A549 (cell line): ENCODE measurements around the gene PRSS12. TPM values are rescaled to one million over a fixed set of nuclear protein-coding genes. Genes with fewer than 3 reads are reported as not detected.

ENCODE experiments used
- ATAC-seq, 2 experiments: fragments of 200-7000 bp in 1 of 2; fragments of >200 bp in 1 of 2; cut with Nextera tagmentation in 1 of 2; cut with Tn5 transposase in 1 of 2; 3 replicates each; pipeline versions ENCODE4 v1.8.0 to v1.9.1; 2018 to 2020; ENCODE audit warnings: mild to moderate bottlenecking in 1 of 2, moderate library complexity in 1 of 2
- CTCF ChIA-PET: fragments of 300-600 bp; sonication (Branson Sonifier 250); formaldehyde crosslinking; extraction: SDS; loops from one replicate; lab custom pipeline; 2021; ENCODE audit warnings: antibody characterized with exemption, inconsistent platforms; lab: Yijun Ruan, JAX
- POLR2A ChIA-PET: fragments of 350-600 bp; formaldehyde crosslinking; extraction: SDS; loops from one replicate; lab custom pipeline; 2021; ENCODE audit warnings: antibody characterized with exemption, inconsistent platforms; lab: Yijun Ruan, JAX
- DNase-seq, 2 experiments: peaks; one replicate each; pipeline versions ENCODE4 v3.0.0 to v3.0.0-alpha.2; 2011 to 2016; ENCODE audit warnings: low read depth in 1 of 2, low spot score in 1 of 2
- FAIRE-seq: peaks from 2 replicates; lab custom pipeline; 2011; peaks lifted over from hg19 to GRCh38; lab: Jason Lieb, UNC
- H3K27ac ChIP-seq, 2 experiments: fragments of >200 bp; sonication (Bioruptor Twin); formaldehyde crosslinking; 3 replicates each; pipeline ENCODE4 v1.5.1; 2016 to 2017
- H3K4me1 ChIP-seq: fragments of >200 bp; sonication (Bioruptor Twin); formaldehyde crosslinking; 3 replicates; pipeline ENCODE4 v1.6.1; 2016
- H3K4me2 ChIP-seq: fragments of >200 bp; sonication (Bioruptor Twin); formaldehyde crosslinking; 3 replicates; pipeline ENCODE4 v1.6.1; 2016
- H3K4me3 ChIP-seq: fragments of >200 bp; sonication (Bioruptor Twin); formaldehyde crosslinking; 3 replicates; pipeline ENCODE4 v1.5.1; 2016
- H3K9me3 ChIP-seq: fragments of >200 bp; sonication (Bioruptor Twin); formaldehyde crosslinking; 3 replicates; pipeline ENCODE4 v1.6.1; 2016
- BHLHE40 ChIP-seq: IDR thresholded peaks from 2 replicates; pipeline ENCODE4 v1.6.1; 2012; ENCODE audit warnings: low read depth, low read length, inconsistent platforms
- CBX2 ChIP-seq: fragments of 200-600 bp; sonication (generic); IDR thresholded peaks from 2 replicates; pipeline ENCODE4 v1.6.1; 2016; ENCODE audit warnings: low read depth, mild to moderate bottlenecking, borderline replicate concordance
- CBX8 ChIP-seq: fragments of 200-600 bp; sonication (generic); IDR thresholded peaks from 2 replicates; pipeline ENCODE4 v1.6.1; 2016
- CEBPB ChIP-seq, 2 experiments: fragments of >200 bp in 1 of 2; sonication (Bioruptor Twin) in 1 of 2; formaldehyde crosslinking in 1 of 2; IDR thresholded peaks; 2 replicates each; pipeline ENCODE4 v1.6.1; 2012 to 2016
- EP300 ChIP-seq, 2 experiments: fragments of >200 bp; sonication (Bioruptor Twin); formaldehyde crosslinking; IDR thresholded peaks; 2 replicates in 1 of 2; 3 replicates in 1 of 2; pipeline ENCODE4 v1.6.1; 2016 to 2017
- HDAC2 ChIP-seq: fragments of 200-600 bp; sonication (generic); IDR thresholded peaks from 2 replicates; pipeline ENCODE4 v1.6.1; 2016
- HEYL ChIP-seq: fragments of 250-450 bp; sonication (Bioruptor Pico); IDR thresholded peaks from 2 replicates; pipeline ENCODE4 v1.8.0; 2021; ENCODE audit warnings: mild to moderate bottlenecking, moderate library complexity
- HOXA7 ChIP-seq: fragments of 250-450 bp; sonication (Bioruptor Pico); IDR thresholded peaks from 2 replicates; pipeline ENCODE4 v1.5.0; 2020; ENCODE audit warnings: mild to moderate bottlenecking, moderate library complexity
- JUN ChIP-seq, 2 experiments: fragments of >200 bp; sonication (Bioruptor Twin); formaldehyde crosslinking; IDR thresholded peaks; 2 replicates in 1 of 2; 3 replicates in 1 of 2; pipeline ENCODE4 v1.6.1; 2016 to 2017
- JUNB ChIP-seq: fragments of >200 bp; sonication (Bioruptor Twin); formaldehyde crosslinking; IDR thresholded peaks from 2 replicates; pipeline ENCODE4 v1.6.1; 2016
- KDM5A ChIP-seq: fragments of 200-600 bp; sonication (generic); IDR thresholded peaks from 2 replicates; pipeline ENCODE4 v1.6.1; 2016; ENCODE audit warnings: antibody characterized with exemption, mild to moderate bottlenecking
- MYC ChIP-seq: IDR thresholded peaks from 2 replicates; pipeline ENCODE4 v1.6.1; 2012; ENCODE audit warnings: mild to moderate bottlenecking, inconsistent platforms, low read length, improper control_type of control experiment, borderline replicate concordance
- NPAS2 ChIP-seq: fragments of 250-450 bp; sonication (Bioruptor Pico); IDR thresholded peaks from 2 replicates; pipeline ENCODE4 v1.8.0; 2022; ENCODE audit warnings: mild to moderate bottlenecking, moderate library complexity, borderline replicate concordance
- NR3C1 ChIP-seq: fragments of >200 bp; sonication (Bioruptor Twin); formaldehyde crosslinking; IDR thresholded peaks from 3 replicates; pipeline ENCODE4 v1.6.1; 2017
- PHF8 ChIP-seq: fragments of 200-600 bp; sonication (generic); IDR thresholded peaks from 2 replicates; pipeline ENCODE4 v1.6.1; 2016; ENCODE audit warnings: low read depth, mild to moderate bottlenecking, antibody characterized with exemption, moderate library complexity, borderline replicate concordance
- RAD21 ChIP-seq, 2 experiments: fragments of >200 bp in 1 of 2; sonication (Bioruptor Twin) in 1 of 2; formaldehyde crosslinking in 1 of 2; IDR thresholded peaks in 1 of 2; conservative IDR thresholded peaks in 1 of 2; 2 replicates in 1 of 2; 3 replicates in 1 of 2; pipeline ENCODE4 v1.6.1; 2012 to 2018; ENCODE audit warnings: inconsistent platforms in 1 of 2
- RNF2 ChIP-seq: fragments of 200-600 bp; sonication (generic); IDR thresholded peaks from 2 replicates; pipeline ENCODE4 v1.6.1; 2016; ENCODE audit warnings: low read depth, mild to moderate bottlenecking, antibody characterized with exemption, moderate library complexity, borderline replicate concordance
- ZC3H11A ChIP-seq: fragments of 450-650 bp; IDR thresholded peaks from 2 replicates; pipeline ENCODE4 v1.6.1; 2014; ENCODE audit warnings: antibody characterized with exemption, mild to moderate bottlenecking
- ZNF302 ChIP-seq: fragments of 250-450 bp; sonication (Bioruptor Pico); IDR thresholded peaks from 2 replicates; pipeline ENCODE4 v1.9.0; 2021; ENCODE audit warnings: inconsistent platforms, mild to moderate bottlenecking, moderate library complexity
- ZSCAN20 ChIP-seq: fragments of 250-450 bp; sonication (Bioruptor Pico); IDR thresholded peaks from 2 replicates; pipeline ENCODE4 v1.8.0; 2022; ENCODE audit warnings: mild to moderate bottlenecking, moderate library complexity
- WGBS: methylation state at CpG from one replicate; pipeline ENCODE4 v1.1.6; 2017; ENCODE audit errors: missing lambda C conversion rate; 5-methylcytosine and 5-hydroxymethylcytosine counted together
- polyA plus RNA-seq, 4 experiments: library from polyadenylated mRNA; depleted of rRNA in 3 of 4; stranded (reverse); fragments of >200 nt; fragmentation: RNase III in 1 of 4; extraction: RNeasy Plus Mini Kit Qiagen cat#74134 plus additional on column Dnase treatment in 1 of 4; gene quantifications; 2 replicates in 3 of 4; 3 replicates in 1 of 4; pipeline ENCODE4 v1.2.3, GENCODE V29; 2011 to 2017
- TF ChIP-seq, protein P1 (sequence below): fragments of 250-450 bp; sonication (Bioruptor Pico); IDR thresholded peaks from 2 replicates; pipeline ENCODE4 v1.5.0; 2021; ENCODE audit warnings: mild to moderate bottlenecking, moderate library complexity, borderline replicate concordance
- TF ChIP-seq, protein P2 (sequence below): fragments of 150-350 bp; IDR thresholded peaks from 2 replicates; pipeline ENCODE4 v1.6.1; 2014; ENCODE audit warnings: low read depth, mild to moderate bottlenecking, low read length
- TF ChIP-seq, protein P3 (sequence below): fragments of >200 bp; sonication (Bioruptor Twin); formaldehyde crosslinking; IDR thresholded peaks from 3 replicates; pipeline ENCODE4 v1.5.1; 2016
- TF ChIP-seq, protein P4 (sequence below): fragments of 200-600 bp; sonication (generic); IDR thresholded peaks from 2 replicates; pipeline ENCODE4 v1.6.1; 2016; ENCODE audit warnings: antibody characterized with exemption, mild to moderate bottlenecking, moderate library complexity

The PRSS12 gene
- polyA plus RNA-seq, 2 of the 4 experiments (the other 2 are of a cell fraction): 0.34 to 0.36 TPM

DNA sequence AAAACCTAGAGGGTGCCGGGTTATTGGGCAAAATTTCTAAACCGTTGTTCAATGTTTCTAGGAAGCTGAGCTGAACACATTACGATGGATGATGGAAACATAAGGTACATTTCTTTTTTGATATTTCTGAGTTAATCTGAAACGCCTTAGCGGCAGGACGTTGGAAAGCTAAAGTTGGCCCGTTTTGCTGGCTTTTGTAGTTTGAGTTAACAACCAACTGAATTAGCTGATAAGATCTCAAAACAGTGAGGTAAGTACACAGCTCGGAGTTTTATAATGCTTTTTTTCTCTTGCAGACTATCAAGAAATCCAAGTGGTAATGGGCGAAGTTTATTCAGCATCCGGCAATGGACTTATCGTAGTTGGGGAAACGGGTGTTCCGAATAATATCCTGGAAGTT is 73.5 kb downstream of the PRSS12 start:
- H3K4me2 ChIP-seq: peak overlapping the region; percentile 71
- peak overlapping the region; percentile 87 to 100 for H3K27ac ChIP-seq
- no peak for ATAC-seq
- POLR2A ChIA-PET: no interaction called here
- no peaks in the 10 kb centered on the region for H3K9me3 ChIP-seq
- peaks cover 32% of the 10 kb centered on the region for H3K4me1 ChIP-seq
- DNase-seq: no peak
- peak overlapping the region; percentile 76 for H3K4me3 ChIP-seq
- TF ChIP-seq ZC3H11A (no peak), NPAS2 (CRISPR knock-in tag) (no peak), RAD21 (conservative IDR thresholded peaks at IDR 0.05 in 1 of 2, IDR thresholded peaks at IDR 0.05 in 1 of 2) (no peak), EP300 (IDR thresholded peaks at IDR 0.05) (no peak), JUNB (no peak), HDAC2 (no peak), ZNF302 (CRISPR knock-in tag) (no peak), CBX8 (no peak), HOXA7 (no peak), CEBPB (IDR thresholded peaks at IDR 0.05) (no peak), ZSCAN20 (CRISPR knock-in tag) (no peak), BHLHE40 (no peak), MYC (no peak), KDM5A (no peak)
- TF ChIP-seq, protein P1, sequence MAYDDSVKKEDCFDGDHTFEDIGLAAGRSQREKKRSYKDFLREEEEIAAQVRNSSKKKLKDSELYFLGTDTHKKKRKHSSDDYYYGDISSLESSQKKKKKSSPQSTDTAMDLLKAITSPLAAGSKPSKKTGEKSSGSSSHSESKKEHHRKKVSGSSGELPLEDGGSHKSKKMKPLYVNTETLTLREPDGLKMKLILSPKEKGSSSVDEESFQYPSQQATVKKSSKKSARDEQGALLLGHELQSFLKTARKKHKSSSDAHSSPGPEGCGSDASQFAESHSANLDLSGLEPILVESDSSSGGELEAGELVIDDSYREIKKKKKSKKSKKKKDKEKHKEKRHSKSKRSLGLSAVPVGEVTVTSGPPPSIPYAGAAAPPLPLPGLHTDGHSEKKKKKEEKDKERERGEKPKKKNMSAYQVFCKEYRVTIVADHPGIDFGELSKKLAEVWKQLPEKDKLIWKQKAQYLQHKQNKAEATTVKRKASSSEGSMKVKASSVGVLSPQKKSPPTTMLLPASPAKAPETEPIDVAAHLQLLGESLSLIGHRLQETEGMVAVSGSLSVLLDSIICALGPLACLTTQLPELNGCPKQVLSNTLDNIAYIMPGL (CRISPR knock-in tag): no peak
- TF ChIP-seq, protein P2, sequence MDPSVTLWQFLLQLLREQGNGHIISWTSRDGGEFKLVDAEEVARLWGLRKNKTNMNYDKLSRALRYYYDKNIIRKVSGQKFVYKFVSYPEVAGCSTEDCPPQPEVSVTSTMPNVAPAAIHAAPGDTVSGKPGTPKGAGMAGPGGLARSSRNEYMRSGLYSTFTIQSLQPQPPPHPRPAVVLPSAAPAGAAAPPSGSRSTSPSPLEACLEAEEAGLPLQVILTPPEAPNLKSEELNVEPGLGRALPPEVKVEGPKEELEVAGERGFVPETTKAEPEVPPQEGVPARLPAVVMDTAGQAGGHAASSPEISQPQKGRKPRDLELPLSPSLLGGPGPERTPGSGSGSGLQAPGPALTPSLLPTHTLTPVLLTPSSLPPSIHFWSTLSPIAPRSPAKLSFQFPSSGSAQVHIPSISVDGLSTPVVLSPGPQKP: no peak
- TF ChIP-seq, protein P3, sequence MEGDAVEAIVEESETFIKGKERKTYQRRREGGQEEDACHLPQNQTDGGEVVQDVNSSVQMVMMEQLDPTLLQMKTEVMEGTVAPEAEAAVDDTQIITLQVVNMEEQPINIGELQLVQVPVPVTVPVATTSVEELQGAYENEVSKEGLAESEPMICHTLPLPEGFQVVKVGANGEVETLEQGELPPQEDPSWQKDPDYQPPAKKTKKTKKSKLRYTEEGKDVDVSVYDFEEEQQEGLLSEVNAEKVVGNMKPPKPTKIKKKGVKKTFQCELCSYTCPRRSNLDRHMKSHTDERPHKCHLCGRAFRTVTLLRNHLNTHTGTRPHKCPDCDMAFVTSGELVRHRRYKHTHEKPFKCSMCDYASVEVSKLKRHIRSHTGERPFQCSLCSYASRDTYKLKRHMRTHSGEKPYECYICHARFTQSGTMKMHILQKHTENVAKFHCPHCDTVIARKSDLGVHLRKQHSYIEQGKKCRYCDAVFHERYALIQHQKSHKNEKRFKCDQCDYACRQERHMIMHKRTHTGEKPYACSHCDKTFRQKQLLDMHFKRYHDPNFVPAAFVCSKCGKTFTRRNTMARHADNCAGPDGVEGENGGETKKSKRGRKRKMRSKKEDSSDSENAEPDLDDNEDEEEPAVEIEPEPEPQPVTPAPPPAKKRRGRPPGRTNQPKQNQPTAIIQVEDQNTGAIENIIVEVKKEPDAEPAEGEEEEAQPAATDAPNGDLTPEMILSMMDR: no peak
- 1% methylated on average over 13 of the region's 13 CpGs for WGBS
- CTCF ChIA-PET: no interaction called here
- FAIRE-seq: no peak

DNA sequence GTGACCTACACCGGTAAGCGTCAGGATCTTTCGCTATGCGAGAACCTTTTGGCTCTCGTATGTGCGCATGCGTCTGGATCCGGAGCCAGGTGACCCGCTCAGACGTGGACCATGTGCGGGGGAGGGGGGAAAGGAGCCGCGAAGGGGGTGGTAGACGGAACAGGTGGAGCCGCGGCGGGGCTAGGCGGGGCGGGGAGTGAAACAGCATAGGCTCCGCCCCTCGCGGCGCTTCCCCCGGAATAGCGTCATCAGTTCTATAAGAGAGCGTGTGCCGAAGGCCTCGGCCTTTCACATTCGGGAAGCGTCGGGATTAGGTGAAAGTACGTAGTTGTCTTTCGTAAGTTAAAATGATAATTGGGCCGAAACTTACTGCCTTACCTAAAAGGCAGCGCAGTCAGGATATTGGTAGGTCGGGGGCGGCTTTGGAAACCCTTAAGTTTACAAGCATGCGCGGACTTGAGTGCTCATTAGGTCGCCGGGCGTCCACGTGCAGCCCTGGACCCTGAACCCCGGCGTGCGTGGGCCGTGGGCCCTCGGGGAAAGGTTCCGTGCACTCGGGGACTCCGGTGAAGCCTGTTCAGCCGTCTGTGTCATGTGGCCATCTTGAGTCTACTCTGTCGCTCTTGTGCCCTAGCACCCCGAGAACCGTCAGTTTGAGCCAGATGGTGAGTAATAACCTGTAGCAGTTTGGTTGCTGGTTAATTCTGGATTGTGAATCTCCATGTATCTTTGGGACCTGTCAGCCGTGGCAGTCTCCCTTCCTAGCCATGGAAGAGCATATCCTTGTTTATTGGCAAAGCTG is 74.1 kb downstream of the PRSS12 start:
- WGBS: 1% methylated on average over 30 of the region's 56 CpGs
- Histone ChIP-seq H3K4me2 (peak overlapping the region; percentile 73), H3K27ac (peak overlapping the region; percentile 87 to 100), H3K9me3 (no peaks in the 10 kb centered on the region), H3K4me1 (peaks cover 32% of the 10 kb centered on the region), H3K4me3 (peak overlapping the region; percentile 76)
- CTCF ChIA-PET: no interaction called here
- POLR2A ChIA-PET: no interaction called here
- FAIRE-seq (no peak), DNase-seq (peak; percentile 86 to 93), ATAC-seq (peak; percentile 91 to 93)
- TF ChIP-seq JUN (IDR thresholded peaks at IDR 0.05): peak; percentile 87 to 98
- TF ChIP-seq, protein P4, sequence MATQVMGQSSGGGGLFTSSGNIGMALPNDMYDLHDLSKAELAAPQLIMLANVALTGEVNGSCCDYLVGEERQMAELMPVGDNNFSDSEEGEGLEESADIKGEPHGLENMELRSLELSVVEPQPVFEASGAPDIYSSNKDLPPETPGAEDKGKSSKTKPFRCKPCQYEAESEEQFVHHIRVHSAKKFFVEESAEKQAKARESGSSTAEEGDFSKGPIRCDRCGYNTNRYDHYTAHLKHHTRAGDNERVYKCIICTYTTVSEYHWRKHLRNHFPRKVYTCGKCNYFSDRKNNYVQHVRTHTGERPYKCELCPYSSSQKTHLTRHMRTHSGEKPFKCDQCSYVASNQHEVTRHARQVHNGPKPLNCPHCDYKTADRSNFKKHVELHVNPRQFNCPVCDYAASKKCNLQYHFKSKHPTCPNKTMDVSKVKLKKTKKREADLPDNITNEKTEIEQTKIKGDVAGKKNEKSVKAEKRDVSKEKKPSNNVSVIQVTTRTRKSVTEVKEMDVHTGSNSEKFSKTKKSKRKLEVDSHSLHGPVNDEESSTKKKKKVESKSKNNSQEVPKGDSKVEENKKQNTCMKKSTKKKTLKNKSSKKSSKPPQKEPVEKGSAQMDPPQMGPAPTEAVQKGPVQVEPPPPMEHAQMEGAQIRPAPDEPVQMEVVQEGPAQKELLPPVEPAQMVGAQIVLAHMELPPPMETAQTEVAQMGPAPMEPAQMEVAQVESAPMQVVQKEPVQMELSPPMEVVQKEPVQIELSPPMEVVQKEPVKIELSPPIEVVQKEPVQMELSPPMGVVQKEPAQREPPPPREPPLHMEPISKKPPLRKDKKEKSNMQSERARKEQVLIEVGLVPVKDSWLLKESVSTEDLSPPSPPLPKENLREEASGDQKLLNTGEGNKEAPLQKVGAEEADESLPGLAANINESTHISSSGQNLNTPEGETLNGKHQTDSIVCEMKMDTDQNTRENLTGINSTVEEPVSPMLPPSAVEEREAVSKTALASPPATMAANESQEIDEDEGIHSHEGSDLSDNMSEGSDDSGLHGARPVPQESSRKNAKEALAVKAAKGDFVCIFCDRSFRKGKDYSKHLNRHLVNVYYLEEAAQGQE: no peak
- no peak for TF ChIP-seq RNF2
- TF ChIP-seq, protein P2: no peak
- no peak for TF ChIP-seq NR3C1
- no peak for TF ChIP-seq HEYL (CRISPR knock-in tag)
- TF ChIP-seq, protein P1 (CRISPR knock-in tag): no peak
- TF ChIP-seq HOXA7: no peak
- peak; percentile 96; the same call in 1 of the 2 replicates for TF ChIP-seq PHF8
- TF ChIP-seq CBX2: no peak
- TF ChIP-seq ZC3H11A: no peak
